A673 (cell line): ENCODE results near the gene DSTYK.

Experiments used
- EZH2 ChIP-seq: fragments of 200-600 bp; sonication (generic); IDR thresholded peaks from 2 replicates; pipeline ENCODE4 v1.6.1; 2017; ENCODE audit warnings: borderline replicate concordance, low read depth, mild to moderate bottlenecking, mixed read lengths, antibody characterized with exemption, low read length; ENCODE audit not compliant: poor library complexity, severe bottlenecking
- TF ChIP-seq, protein P1 (sequence below): fragments of 300-800, 200-600 bp; sonication (generic); conservative IDR thresholded peaks from 2 replicates; pipeline ENCODE4 v1.5.1; 2017; ENCODE audit warnings: low read depth, mild to moderate bottlenecking, antibody characterized with exemption, low read length, moderate library complexity, mixed read lengths

DNA sequence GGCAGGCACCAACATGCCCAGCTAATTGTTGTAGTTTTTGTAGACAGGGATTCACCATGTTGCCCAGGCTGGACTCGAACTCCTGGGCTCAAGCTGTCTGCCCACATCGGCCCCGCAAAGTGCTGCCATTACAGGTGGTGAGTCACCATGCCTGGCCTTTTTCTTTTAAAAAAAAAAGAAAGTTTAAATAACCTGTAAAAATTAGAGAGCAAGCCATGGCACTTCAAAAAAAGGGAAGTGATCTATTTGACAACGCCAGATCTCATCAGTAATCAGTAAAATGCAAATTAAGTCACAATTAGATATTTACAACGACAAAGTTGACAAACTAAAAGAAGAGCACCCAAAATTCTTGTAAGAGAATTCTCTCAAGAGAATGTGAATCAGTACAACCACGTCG lies 86.8 kb downstream of the DSTYK start:
- no peak for TF ChIP-seq EZH2
- TF ChIP-seq, protein P1, sequence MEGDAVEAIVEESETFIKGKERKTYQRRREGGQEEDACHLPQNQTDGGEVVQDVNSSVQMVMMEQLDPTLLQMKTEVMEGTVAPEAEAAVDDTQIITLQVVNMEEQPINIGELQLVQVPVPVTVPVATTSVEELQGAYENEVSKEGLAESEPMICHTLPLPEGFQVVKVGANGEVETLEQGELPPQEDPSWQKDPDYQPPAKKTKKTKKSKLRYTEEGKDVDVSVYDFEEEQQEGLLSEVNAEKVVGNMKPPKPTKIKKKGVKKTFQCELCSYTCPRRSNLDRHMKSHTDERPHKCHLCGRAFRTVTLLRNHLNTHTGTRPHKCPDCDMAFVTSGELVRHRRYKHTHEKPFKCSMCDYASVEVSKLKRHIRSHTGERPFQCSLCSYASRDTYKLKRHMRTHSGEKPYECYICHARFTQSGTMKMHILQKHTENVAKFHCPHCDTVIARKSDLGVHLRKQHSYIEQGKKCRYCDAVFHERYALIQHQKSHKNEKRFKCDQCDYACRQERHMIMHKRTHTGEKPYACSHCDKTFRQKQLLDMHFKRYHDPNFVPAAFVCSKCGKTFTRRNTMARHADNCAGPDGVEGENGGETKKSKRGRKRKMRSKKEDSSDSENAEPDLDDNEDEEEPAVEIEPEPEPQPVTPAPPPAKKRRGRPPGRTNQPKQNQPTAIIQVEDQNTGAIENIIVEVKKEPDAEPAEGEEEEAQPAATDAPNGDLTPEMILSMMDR: no peak
